Ammon's horn (tissue), 1 donor: ENCODE results near the gene METTL1.

Experiments
- DNase-seq: peaks from one replicate; pipeline ENCODE4 v3.0.0-alpha.2; 2016; ENCODE audit warnings: low spot score

METTL1 gene

GRCh38 chr12:57724003-57724935 lies 47.6 kb downstream of the METTL1 start:
- peak; percentile 2 for DNase-seq

GRCh38 chr12:57723630-57723962 lies 48.3 kb downstream of the METTL1 start:
- DNase-seq: no peak

GRCh38 chr12:57722716-57723629 lies 48.9 kb downstream of the METTL1 start:
- peak; percentile 1 for DNase-seq

- peak; percentile 1 for DNase-seq
Observed at GRCh38 chr12:57721846-57722608, 49.9 kb downstream of the METTL1 start.

- DNase-seq: peak; percentile 2
Observed at GRCh38 chr12:57720606-57721595, 51.0 kb downstream of the METTL1 start.

- DNase-seq: no peak
Observed at GRCh38 chr12:57719777-57720605, 51.9 kb downstream of the METTL1 start.

GRCh38 chr12:57718641-57719528 lies 53.0 kb downstream of the METTL1 start:
- no peak for DNase-seq
